HepG2 (cell line): ENCODE results near the gene RNU6-1. TPM values are rescaled to one million over a fixed set of nuclear protein-coding genes. Genes with fewer than 3 reads are reported as not detected.

Experiments
- AKAP8 ChIP-seq: sonication (generic); formaldehyde crosslinking; IDR thresholded peaks from 2 replicates; pipeline ENCODE4 v1.5.1; 2020; ENCODE audit warnings: mild to moderate bottlenecking, missing genetic modification reagents
- DBP ChIP-seq: sonication (generic); formaldehyde crosslinking; IDR thresholded peaks from 2 replicates; pipeline ENCODE4 v1.4.0; 2020; ENCODE audit warnings: missing genetic modification reagents; ENCODE audit errors: not compliant biosample characterization
- ELK4 ChIP-seq: sonication (generic); formaldehyde crosslinking; IDR thresholded peaks from 2 replicates; pipeline ENCODE4 v1.9.0; 2021; ENCODE audit warnings: missing genetic modification reagents, borderline replicate concordance
- ETS1 ChIP-seq: sonication (generic); formaldehyde crosslinking; IDR thresholded peaks from 2 replicates; pipeline ENCODE4 v1.4.0; 2020; ENCODE audit warnings: missing genetic modification reagents
- FOXA1 ChIP-seq, 2 experiments: fragments of 450-650 bp in 1 of 2; sonication (generic) in 1 of 2; formaldehyde crosslinking in 1 of 2; IDR thresholded peaks; 2 replicates each; pipeline versions ENCODE4 v1.4.0 to v1.6.1; 2016 to 2020; ENCODE audit warnings: missing genetic modification reagents in 1 of 2
- FOXO4 ChIP-seq: sonication (generic); formaldehyde crosslinking; conservative IDR thresholded peaks from 2 replicates; pipeline ENCODE4 v1.8.1; 2023; ENCODE audit warnings: missing genetic modification reagents
- GZF1 ChIP-seq: sonication (generic); formaldehyde crosslinking; IDR thresholded peaks from 2 replicates; pipeline ENCODE4 v1.5.1; 2020; ENCODE audit warnings: mild to moderate bottlenecking, missing genetic modification reagents
- MEF2D ChIP-seq: sonication (generic); formaldehyde crosslinking; IDR thresholded peaks from 2 replicates; pipeline ENCODE4 v1.5.1; 2020; ENCODE audit warnings: mild to moderate bottlenecking, missing genetic modification reagents
- NCOR1 ChIP-seq: fragments of 200-600 bp; sonication (generic); IDR thresholded peaks from 2 replicates; pipeline ENCODE4 v1.7.0; 2017; ENCODE audit warnings: antibody characterized with exemption, low read length, borderline replicate concordance
- NR0B2 ChIP-seq: sonication (generic); formaldehyde crosslinking; IDR thresholded peaks from 2 replicates; pipeline ENCODE4 v1.4.0; 2020; ENCODE audit warnings: mild to moderate bottlenecking, missing genetic modification reagents
- SNAI1 ChIP-seq: sonication (generic); formaldehyde crosslinking; IDR thresholded peaks from 2 replicates; pipeline ENCODE4 v1.5.0; 2020; ENCODE audit warnings: mild to moderate bottlenecking, missing genetic modification reagents, borderline replicate concordance
- SNAPC2 ChIP-seq: sonication (generic); formaldehyde crosslinking; IDR thresholded peaks from 2 replicates; pipeline ENCODE4 v1.8.1; 2022; ENCODE audit warnings: mild to moderate bottlenecking, missing genetic modification reagents
- ZNF430 ChIP-seq: sonication (generic); formaldehyde crosslinking; IDR thresholded peaks from 2 replicates; pipeline ENCODE4 v1.9.0; 2021; ENCODE audit warnings: mild to moderate bottlenecking, missing genetic modification reagents
- ZNF547 ChIP-seq: sonication (generic); formaldehyde crosslinking; IDR thresholded peaks from 2 replicates; pipeline ENCODE4 v1.5.1; 2020; ENCODE audit warnings: mild to moderate bottlenecking, missing genetic modification reagents
- ZNF605 ChIP-seq: sonication (generic); formaldehyde crosslinking; IDR thresholded peaks from 2 replicates; pipeline ENCODE4 v1.8.0; 2022; ENCODE audit warnings: mild to moderate bottlenecking, missing genetic modification reagents
- ZNF614 ChIP-seq: IDR thresholded peaks from 2 replicates; pipeline ENCODE4 v1.6.1; 2018; ENCODE audit warnings: missing biosample characterization, missing genetic modification reagents, inconsistent platforms, borderline replicate concordance
- ZNF674 ChIP-seq: sonication (generic); formaldehyde crosslinking; IDR thresholded peaks from 2 replicates; pipeline ENCODE4 v1.5.0; 2020; ENCODE audit warnings: low read depth, mild to moderate bottlenecking, missing genetic modification reagents
- ZUFSP ChIP-seq: sonication (generic); formaldehyde crosslinking; IDR thresholded peaks from 2 replicates; pipeline ENCODE4 v1.9.0; 2021; ENCODE audit warnings: missing genetic modification reagents, mild to moderate bottlenecking, borderline replicate concordance
- polyA plus RNA-seq, 8 experiments: library from polyadenylated mRNA; depleted of rRNA in 3 of 8; stranded (reverse) in 7 of 8; unstranded in 1 of 8; fragments of >200 nt; fragmentation: Illumina TruSeq in 4 of 8; extraction: Trizol in 4 of 8; gene quantifications; 2 replicates each; pipeline versions ENCODE4 v1.2.1 to v1.2.3, GENCODE V29; 2011 to 2016; ENCODE audit warnings: low read depth in 4 of 8, missing spikeins in 1 of 8, mixed read lengths in 1 of 8; ENCODE audit not compliant: insufficient read depth in 1 of 8
- total RNA-seq, 5 experiments: library from RNA; depleted of rRNA; stranded (reverse); fragments of >200 nt; fragmentation: Illumina TruSeq; extraction: Trizol; gene quantifications; 2 replicates each; pipeline ENCODE4 v1.2.3, GENCODE V29; 2016; ENCODE audit warnings: low read depth in 1 of 5

RNU6-1 gene
- total and polyA plus RNA-seq, 2 of the 13 experiments (the other 11 are each of a cell fraction or from before 2014, with no cell fraction given), result under 0.01 TPM; not detected in 1

GRCh38 chr15:67833710-67834511 lies 5.9 kb downstream of the RNU6-1 start (continued):
- TF ChIP-seq NCOR1, result no peak
- no peak for TF ChIP-seq SNAPC2 (CRISPR knock-in tag)
- no peak for TF ChIP-seq SNAI1
- no peak for TF ChIP-seq GZF1
- TF ChIP-seq ZNF674 (CRISPR knock-in tag), result no peak
- TF ChIP-seq NR0B2 (CRISPR knock-in tag), result no peak
- TF ChIP-seq ZUFSP (CRISPR knock-in tag), result no peak
- no peak for TF ChIP-seq MEF2D
- TF ChIP-seq ZNF547 (CRISPR knock-in tag), result no peak
- TF ChIP-seq FOXO4 (CRISPR knock-in tag), result no peak
- no peak for TF ChIP-seq ZNF605 (CRISPR knock-in tag)
- TF ChIP-seq DBP (CRISPR knock-in tag), result no peak
- no peak for TF ChIP-seq ELK4 (CRISPR knock-in tag)
- TF ChIP-seq ZNF430, result no peak
- no peak for TF ChIP-seq ETS1 (CRISPR knock-in tag)
- TF ChIP-seq ZNF614, result no peak
- TF ChIP-seq AKAP8 (CRISPR knock-in tag), result no peak
- no peak for TF ChIP-seq FOXA1 (IDR thresholded peaks at IDR 0.05)
- peak; percentile 75 for TF ChIP-seq FOXA1 (CRISPR knock-in tag; IDR thresholded peaks at IDR 0.05)
